GM19035 (cell line): ENCODE data around the gene WIF1.

Source experiments
- ATAC-seq: cut with Tn5 transposase; IDR thresholded peaks from one replicate; pipeline ENCODE4 v1.9.1; 2021; ENCODE audit not compliant: unreplicated experiment

WIF1 gene

DNA sequence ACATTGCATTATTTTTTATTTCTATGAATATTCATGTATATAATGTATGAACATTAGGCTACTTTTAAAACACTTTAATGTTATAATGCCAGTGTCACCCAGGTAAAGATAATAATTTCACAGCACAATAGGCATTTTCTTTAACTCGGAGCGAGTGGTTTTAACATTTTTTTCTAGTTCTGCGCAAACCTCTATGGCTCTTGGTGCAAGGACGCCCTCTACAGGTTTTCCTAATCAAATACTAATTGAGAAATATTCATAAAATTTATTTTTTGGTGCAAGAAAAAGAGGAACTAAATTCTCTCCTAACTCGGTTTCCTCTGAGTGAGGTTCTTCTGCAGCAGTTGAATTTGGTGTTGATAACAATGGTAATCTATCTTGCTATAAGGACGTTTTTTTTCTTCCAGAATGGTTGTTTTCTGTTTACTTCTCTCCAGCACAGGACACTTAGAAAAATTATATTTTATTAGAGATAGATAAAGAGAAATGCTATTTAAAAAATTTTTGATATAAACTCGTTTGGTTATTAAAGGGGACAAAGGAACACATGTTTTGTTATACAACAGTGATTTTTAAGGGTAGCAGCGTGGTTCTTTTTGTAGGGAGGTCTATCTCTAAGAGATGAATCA lies 2.4 kb upstream of the WIF1 start:
- no peak for ATAC-seq

DNA sequence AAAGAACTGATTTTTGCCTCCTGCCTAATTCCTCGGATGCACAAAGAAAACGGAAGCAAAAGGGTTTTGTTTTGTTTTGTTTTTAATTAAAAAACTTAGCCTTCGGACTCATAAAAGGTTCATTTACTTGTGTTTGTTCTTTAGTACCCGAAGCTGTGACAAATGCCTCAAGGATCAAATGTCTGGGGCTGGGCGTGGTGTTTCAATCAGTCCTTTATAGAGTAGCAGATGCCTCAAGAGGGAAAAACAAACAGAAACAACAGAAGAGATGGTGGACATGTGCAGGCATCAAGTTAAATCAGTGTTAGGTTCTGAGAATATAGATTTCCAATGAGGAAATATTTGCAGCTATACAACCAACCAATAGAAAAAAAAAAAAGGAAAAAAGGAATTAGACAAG lies 1.6 kb upstream of the WIF1 start:
- no peak for ATAC-seq

DNA sequence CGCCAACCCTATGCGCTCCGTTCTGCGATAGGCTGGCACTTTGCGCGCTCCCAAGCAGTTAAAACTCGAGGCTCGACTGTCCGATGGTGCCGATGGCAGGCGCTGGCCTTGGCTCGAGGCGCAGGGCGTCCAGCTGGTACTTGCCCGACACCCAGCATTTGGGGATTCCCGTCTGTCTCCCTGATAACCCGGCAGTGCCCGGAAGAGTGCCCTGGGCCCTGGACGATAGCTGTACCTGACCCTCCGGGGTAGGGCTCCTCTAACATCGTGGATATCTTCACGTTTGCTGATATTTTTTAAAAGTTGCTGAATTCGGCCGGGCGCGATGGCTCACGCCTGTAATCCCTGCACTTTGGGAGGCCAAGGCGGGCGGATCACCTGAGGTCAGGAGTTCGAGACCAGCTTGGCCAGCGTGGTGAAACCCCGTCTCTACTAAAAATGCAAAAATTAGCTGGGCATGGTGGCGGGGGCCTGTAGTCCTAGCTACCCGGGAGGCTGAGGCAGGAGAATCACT lies 908 bp upstream of the WIF1 start:
- no peak for ATAC-seq

DNA sequence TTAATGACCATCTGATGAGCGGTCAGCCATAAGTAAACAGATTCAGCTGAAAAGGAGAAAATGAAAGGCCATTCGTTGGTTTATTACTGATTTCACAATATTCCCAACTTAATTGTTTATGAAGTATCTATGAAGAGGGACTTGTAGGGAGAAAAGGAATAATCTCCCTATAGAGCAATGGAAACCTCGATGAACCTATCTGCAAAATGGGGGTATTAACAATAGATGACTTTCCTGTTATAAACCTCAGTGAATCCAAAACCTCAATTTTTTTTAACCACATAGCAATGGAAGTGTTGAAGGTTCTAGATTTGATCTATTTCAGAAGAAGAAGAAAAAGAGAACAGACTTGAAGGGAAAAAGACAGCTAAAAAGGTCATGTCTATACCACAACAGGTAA lies 2.0 kb downstream of the WIF1 start:
- no peak for ATAC-seq

DNA sequence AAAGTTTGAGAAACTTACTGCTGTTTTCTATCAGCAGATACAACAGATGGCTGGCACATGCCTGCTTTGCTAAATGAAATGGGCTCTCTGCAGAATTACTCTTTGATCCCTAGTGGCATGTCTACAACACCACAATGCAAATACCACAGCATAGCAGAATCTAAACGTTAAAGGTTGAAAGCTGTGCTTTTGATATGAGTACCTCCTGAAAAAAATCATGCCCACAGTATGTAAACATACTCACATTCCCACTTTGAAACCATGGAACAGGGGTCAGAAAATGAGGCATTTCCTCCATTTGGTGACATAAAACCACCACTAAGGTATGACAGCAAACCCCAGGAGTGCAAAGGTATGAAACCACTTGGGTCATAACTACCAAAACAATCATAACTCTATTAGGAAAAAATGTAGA lies 7.5 kb downstream of the WIF1 start:
- no peak for ATAC-seq

DNA sequence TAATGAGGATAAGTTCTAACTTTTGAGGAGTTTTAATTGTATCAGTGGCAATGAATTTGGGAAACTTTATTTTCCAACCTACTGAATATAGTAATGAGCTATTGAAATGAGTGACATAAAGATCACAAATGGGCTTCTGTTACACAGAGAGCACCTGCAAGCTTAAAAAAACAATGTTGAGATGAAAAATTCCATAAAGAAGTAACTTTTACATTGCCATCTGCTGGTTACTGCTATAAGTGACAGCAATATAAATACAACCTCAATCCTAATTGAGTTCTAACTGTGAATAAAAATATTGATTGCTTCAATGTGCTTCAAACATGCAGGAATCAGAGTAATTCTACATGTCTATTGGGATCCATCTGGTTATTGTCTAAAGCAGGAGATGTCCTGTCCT lies 14.2 kb downstream of the WIF1 start:
- no peak for ATAC-seq

DNA sequence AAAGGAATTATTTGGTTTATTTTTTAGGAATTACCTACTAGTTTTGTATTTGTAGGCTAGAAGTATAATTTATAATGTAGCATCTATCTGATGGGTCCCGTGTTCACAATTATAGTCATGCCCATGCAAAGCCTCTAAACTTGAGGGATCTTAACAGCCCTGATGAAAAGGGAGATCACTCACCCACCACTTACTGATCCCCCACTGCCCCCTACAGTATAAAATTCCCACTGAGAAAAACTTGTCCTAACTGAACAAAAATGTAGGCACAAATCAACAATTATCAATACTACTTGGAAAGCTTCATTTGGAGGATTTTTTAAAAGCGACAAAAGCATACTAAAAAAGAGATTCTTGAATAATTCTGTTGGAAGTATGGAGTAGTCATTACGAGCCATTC lies 21.0 kb downstream of the WIF1 start:
- ATAC-seq = no peak

DNA sequence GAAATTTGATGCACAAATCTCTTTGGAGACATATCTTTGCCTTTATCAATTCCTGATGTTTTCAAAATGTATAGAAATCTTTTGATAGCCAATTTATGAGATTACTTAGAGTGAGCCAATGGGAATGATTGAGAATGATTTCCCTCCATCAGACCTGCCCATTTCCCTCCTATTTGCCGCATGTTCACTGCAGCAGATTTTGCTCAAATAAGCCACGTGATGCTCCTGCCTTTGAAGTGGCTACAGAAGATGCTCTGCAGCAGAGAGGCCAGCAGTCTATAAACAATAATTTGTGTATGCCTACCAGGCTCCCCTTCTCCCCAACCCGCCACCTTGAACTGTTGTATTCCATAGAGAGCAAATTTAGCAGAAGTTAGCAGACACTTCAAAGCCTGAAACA lies 21.9 kb downstream of the WIF1 start:
- no peak for ATAC-seq

DNA sequence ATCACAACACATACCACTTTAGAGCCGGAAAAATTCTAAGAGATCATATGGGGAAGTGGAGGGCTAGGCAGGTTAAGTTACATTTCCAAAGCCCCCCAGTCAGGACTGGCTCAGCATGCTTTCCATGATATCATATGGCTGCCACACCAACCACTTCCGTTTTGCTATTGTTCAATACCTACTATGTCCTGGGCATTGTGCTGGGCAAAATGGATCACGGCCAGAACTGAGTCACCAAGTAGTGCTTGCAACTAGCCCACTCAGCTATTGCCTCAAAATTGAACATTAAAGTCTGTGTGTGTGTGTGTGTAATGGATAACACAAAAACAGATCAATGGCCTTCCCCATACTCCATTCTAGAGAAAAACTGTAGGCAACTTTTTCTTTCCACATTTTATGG lies 22.7 kb downstream of the WIF1 start:
- no peak for ATAC-seq

DNA sequence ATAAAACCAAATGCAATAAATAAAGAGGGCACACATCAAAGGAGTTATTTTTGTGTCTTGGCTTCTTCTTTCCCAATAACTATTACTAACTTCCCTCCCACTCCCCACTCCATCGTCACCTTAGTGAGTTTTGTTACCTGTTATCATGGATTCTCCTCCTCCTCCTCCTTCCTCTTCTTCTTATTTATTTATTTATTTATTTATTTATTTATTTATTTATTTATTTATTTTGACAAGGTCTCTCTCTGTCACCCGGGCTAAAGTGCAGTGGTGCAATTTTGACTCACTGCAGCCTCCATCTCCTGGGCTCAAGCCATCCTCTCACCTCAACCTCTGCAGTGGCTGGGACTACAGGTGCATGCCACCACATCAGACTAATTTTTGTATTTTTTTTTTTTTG lies 26.4 kb downstream of the WIF1 start:
- ATAC-seq = no peak

DNA sequence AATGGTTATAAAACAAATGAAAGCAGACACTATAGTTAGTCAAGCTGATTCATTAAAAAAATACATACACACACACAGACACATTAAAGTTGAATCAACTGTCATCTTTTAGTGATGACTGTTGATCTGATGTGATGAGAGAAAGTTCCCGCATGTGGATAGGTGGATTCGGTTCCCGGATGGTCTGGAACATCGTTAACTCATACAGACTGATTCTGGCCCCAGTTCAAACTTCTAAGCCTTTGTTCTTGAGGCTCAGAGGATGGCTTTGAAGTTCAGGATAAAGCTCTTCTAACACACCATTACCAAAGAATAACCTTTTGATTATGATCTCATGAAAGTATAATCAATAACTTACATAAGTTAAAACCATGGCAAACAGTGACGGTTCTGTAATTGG lies 27.5 kb downstream of the WIF1 start:
- no peak for ATAC-seq

DNA sequence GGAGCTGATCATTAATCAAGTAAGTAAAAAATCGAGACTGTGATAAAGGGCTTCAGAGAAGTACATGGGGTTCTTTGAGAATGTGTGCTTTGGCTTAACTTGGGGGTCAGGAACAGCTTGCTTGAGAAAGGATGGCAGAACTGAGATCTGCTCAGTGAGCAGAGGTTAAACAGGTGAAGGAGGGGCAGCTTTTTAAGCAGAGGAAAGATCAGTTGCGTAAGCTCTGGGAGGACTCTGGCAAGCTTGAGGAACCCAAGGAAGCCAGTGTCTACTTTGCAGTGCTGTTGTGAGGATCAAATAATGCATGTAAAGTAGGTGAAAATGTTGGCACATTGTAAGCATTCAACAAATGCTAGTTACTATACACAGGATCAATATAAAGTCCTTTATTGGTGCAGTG lies 30.6 kb downstream of the WIF1 start:
- ATAC-seq = no peak

DNA sequence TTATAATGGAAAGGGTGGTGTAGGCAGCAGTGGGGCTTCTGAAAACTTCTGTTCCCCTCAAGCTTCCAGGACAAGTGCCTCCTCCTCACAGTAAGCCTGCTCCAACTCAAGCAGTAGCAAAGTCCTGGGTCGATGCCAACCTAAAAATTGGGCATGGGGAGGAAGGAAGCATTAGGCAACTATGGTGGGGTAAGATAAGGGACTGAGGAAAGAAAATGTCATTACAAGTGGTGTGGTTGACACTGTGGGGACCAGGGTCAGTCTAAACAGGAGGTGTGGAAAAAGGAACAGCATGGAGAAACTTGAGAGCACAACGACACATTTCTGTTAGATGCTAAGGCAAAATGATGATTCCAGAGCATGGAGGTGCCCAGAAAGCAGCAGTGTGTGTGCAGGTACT lies 34.9 kb downstream of the WIF1 start:
- ATAC-seq = no peak

DNA sequence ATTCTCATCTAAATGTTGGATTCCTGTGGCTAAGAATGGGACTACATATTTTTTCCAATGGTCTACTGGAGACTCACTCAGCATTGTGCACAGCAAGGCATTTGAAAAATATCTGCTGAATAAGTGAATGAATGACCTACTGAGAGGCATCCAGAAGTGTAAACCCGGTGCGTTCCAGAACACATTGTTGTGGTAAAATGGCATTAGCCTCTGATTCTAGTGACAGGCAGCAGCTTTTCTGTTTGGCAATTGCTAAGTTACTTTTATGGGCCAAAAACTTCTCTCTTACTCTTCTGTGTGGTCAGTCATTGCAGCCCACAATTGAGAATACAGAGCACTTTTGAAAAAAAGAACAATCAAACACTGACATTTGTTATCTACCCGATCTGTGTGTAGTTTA lies 36.5 kb downstream of the WIF1 start:
- ATAC-seq = no peak

DNA sequence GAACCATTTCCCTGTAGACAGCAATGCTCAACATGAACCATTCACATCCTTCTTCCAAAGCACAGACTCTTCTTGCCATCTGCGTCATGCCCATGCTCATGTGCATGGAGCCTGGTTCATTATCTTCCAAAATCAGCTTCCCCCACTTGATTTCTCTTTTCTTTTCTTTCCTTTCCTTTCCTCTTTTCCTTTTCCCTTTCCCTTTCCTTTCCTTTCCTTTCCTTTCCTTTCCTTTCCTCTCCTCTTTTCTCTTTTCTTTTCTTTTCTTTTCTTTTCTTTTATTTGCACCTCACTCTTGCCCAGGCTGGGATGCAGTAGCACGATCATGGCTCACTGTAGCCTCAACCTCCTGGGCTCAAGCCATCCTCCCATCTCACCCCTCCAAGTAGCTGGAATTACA lies 37.5 kb downstream of the WIF1 start:
- ATAC-seq = no peak

DNA sequence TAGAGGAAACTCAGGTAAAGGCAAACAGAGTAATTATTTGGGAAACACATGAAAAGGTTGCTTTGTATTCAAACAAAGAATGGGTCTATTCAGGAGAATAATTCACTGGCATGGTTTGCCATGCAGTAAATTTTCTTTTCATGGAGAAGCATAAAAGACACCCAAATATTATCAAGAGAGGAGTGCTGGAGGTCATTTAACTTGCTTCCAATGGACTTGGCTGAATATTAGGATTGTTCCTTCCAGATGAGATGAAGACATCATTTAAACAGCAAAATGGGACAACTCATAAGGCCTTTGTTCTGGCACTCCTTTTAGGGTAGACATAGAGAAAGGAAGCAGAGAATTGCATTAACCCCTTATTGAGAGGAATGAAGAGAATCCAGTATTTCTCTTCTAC lies 38.7 kb downstream of the WIF1 start:
- no peak for ATAC-seq

DNA sequence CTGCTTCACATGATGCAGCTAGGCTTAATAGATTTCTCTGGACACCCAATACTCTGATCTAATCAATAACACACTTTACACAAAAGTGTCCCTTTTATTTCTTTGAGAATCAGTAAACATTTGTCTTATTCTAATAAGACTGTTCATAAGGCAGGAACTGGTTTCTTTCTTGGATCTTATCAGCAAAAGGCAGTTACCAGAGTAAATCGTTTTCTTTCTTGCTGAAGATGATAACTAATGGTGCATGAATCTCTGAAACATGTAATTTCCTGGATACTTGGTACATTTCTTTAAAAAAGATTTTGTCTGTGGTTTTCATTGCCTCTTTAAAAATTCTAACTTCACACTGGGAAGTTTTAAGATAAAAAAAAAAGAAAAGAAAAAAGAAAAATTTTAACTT lies 39.6 kb downstream of the WIF1 start:
- no peak for ATAC-seq

DNA sequence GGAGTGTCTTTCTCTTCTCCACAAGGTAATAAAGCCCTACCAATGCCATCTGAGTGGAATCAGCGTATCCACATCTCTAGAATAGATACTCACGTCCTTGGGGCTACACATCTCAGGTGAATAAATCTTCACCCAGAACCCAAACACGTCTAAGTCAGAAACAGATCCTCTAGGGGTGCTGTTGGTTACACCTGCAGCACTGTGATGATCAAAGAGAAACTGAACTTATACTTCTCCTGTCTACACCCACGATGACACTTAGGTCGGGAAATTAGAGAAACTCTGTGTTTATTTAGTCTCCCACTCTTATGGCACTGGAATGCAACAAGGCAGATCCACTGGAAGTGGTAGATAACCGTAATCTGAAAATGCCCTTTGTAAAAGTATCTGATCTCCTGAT lies 46.2 kb downstream of the WIF1 start:
- ATAC-seq = no peak

DNA sequence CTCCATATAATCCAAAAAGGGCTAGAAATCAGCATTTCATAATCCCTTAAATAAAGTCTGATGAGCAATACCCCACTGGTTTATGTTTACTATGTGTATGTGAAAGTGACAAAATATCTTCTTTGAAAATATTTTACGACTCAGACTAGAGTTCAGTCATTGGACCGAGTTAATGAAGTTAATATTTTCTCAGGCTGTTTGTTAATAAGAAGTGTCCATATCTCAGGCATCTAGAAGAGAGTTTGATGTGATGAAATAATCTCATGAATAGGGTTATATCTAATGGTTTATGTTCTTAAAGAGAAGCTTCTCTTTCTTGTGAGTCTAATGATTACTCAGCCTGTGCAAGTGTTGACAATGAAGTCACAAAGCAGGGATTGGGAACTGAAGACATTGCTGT lies 51.8 kb downstream of the WIF1 start:
- ATAC-seq = no peak

DNA sequence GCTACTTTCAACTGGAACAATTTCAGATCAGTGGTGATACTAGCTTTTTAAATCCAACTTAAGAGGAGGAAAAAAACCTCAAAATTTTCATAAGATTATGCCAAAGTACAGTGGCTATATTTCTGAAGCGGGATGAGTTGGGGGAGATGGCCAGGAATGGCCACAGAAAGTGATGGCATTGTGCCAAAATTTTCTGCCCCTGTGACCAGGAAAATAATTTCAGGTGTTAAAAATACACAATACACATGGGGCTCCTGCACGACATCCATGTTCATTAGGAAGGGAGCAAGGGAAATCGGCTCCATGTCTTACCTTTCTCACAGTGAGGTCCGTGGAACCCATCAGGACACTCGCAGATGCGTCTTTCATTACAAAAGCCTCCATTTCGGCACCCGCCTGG lies 53.7 kb downstream of the WIF1 start:
- no peak for ATAC-seq

DNA sequence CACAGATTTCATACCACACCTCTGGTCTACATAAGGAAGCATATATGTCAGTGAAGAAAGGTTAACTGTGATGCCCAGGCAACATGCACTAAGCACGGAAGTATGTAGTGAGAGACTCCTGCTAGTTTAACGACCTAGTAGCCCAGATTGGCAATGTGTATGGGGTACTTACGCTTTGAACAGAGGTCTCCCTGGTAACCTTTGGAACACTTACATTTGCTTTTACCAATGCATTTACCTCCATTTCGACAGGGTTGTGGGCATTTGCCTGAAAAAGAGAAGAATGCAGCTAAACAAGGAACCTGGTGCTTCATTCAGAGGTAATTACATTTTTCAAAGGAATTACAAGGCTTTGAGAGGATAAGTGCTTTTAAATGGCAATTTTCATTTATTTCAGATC lies 65.2 kb downstream of the WIF1 start:
- no peak for ATAC-seq

DNA sequence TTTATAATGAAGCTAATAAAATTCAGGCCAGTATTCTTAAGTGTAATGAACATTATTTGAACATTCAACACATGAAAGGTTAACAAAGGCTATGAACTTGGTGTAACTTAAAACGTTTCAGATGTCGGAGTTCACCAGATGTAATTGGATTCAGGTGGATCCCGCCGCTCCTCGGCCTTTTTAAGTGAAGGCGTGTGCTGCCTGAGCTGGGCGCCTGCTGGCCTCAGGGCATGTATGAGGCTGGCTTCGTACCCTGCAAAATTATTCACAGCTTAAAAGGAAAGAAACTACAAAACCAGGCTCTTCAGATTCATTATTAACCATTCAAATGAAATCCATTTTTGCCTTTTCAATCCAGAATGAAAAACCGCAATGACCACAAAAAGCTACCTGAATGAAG lies 69.9 kb downstream of the WIF1 start:
- no peak for ATAC-seq

DNA sequence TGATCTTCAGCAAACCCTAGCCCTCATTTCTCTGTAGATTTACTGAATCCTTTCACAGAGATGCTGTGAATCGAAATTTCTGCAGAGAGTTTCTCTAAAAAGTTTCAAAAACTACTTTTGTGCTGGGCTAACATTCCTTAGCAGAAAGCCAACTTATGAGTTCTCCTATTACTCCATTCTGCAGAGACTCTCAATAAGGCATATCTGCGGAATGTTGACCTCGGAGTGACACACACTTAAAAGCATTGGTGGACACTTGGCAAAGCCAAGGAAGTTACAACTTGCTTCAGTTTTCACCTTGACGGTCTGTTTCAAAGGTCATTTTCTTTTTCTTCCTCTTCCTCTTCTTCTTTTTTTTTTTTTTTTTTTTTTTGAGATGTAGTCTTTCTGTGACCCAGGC lies 75.8 kb downstream of the WIF1 start:
- ATAC-seq = no peak

DNA sequence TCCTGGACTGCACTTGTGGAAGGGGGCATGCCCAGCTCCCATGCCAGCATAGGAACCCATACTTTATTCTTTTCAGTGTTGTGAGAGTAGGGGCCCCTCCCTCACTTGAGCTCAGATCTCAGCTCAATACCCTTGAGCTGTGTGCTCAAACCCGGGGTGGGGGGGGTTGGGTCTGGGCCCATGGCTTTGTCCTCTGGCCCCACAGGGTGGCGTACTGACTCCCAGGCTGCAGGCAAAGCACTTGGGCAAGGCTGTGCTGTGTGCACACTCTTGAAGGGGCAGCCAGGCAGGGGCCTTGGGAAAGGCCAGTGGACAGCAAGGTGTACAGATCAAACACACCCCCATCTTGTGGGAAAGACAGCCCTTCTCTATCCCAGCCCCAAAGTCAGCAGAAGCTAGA lies 81.8 kb downstream of the WIF1 start:
- no peak for ATAC-seq
